Mammary epithelial cell (primary cell): ENCODE measurements around the gene SLC39A3.
A peak's percentile ranks its signal among the peaks of the same experiment; 100 is the strongest.

Source experiments
- EZH2 ChIP-seq: IDR thresholded peaks from 2 replicates; pipeline ENCODE4 v1.6.1; 2012; ENCODE audit warnings: low read length, inconsistent platforms, borderline replicate concordance
- TF ChIP-seq, protein P1 (sequence below), 2 donors: IDR thresholded peaks in 1 of 2; conservative IDR thresholded peaks in 1 of 2; 2 replicates each; pipeline ENCODE4 v1.5.1; 2011 to 2012; ENCODE audit warnings: inconsistent platforms in 2 of 2, low read length in 2 of 2, mild to moderate bottlenecking in 2 of 2, control low read depth in 1 of 2, low read depth in 1 of 2; ENCODE audit not compliant: insufficient read depth in 1 of 2; ENCODE audit errors: extremely low read depth in 1 of 2

DNA sequence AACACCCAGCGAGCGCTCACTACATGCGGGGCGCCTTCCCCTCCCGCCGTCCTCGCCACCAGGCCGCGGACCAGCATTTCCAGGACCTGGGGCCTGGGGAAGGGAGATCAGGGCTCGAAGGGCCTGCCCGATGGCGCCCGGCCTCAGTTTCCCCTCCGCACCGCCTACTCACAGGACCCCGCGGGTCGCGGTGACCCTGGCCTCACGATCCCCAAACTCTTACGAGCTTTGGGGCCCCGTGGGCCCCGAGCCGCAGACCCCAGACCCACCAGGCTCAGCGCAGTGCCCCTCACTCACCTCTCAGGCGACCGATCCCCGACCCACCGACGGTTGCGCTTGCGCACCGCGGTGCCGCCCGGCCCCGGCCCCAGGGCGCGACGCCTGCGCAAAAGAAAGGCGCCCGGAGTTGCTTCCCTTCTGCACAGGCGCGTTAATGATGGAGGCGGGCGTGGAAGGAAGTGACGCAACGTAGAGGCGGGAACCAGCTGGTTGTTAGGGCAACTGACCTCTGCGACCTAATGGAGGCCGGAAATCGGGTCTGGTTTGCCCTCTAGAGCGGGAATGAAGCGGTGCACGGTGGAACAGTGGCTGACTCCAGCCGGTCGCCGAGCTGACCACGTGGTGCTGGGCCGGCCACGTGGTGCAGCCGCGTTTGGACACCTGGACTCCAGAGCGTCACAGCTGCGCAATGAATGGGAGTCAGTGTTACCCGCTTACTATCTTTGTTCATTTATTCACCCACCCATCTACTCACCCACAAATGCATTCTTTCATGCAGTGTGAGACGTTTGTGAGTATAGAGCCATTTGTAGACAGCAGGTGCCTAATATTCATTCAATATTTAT, 43.3 kb upstream of the SLC39A3 start, which contains the start of gene SGTA:
- TF ChIP-seq, protein P1, sequence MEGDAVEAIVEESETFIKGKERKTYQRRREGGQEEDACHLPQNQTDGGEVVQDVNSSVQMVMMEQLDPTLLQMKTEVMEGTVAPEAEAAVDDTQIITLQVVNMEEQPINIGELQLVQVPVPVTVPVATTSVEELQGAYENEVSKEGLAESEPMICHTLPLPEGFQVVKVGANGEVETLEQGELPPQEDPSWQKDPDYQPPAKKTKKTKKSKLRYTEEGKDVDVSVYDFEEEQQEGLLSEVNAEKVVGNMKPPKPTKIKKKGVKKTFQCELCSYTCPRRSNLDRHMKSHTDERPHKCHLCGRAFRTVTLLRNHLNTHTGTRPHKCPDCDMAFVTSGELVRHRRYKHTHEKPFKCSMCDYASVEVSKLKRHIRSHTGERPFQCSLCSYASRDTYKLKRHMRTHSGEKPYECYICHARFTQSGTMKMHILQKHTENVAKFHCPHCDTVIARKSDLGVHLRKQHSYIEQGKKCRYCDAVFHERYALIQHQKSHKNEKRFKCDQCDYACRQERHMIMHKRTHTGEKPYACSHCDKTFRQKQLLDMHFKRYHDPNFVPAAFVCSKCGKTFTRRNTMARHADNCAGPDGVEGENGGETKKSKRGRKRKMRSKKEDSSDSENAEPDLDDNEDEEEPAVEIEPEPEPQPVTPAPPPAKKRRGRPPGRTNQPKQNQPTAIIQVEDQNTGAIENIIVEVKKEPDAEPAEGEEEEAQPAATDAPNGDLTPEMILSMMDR (conservative IDR thresholded peaks at IDR 0.05 in 1 of 2, IDR thresholded peaks at IDR 0.05 in 1 of 2; ENCODE audit: extremely low read depth in 1 of 2, insufficient read depth in 1 of 2, low read depth in 1 of 2, low read length in 2 of 2): peak; percentile 18 to 56
- TF ChIP-seq EZH2: no peak
